Measurements from ENCODE around the gene MDFI.

- TF ChIP-seq POLR2AphosphoS5 (IDR thresholded peaks at IDR 0.05; ENCODE audit: low read depth, low read length) = no peak
- TF ChIP-seq POLR2A (IDR thresholded peaks at IDR 0.05; ENCODE audit: low read depth, low read length) = no peak
Measured at GRCh38 chr6:41688256-41688965, 50.1 kb downstream of the MDFI start.
